ENCODE measurements around the gene SLAMF6. TPM values are rescaled to one million over a fixed set of nuclear protein-coding genes. Genes with fewer than 3 reads are reported as not detected.

The SLAMF6 gene
- polyA plus RNA-seq, 3 donors, result 0.22 to 0.73 (median 0.48) TPM

DNA sequence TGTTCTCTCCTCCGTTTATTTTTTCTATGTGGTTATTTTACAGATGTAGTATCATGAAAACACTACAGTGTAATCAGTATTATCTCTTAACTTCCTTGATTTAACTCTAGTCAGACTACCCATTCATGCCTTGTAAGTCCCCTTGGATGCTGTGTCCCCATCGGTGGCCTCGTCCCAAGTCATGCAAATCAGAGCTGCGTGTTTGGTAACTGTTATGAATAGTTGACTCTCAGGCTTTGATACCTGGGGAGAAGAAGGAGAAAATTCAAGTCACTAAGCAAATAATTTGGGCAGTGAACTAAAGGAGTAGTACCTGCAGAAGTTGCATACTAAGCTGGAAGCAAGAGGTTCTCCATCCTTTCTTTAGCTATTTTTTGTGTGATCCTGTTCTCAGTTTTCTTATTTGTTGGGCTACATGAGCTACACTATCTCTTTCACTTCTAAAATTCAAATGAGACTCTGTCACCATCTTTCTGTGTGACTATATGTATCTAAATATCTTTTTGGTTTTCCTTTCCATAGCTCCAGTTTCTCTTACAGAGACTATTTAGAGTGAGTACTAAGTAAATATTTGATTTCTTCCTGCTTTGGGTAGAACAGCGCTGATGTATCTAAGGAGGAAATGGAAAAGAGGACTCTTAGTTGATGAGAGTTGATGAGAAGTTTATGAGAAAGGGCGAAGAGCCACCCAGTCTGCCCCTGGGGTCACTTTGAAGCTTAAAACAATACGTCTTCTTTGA lies 71.8 kb downstream of the SLAMF6 start:
- no peak overlapping the region for H3K27ac ChIP-seq (ENCODE audit: low read depth, low read length)
- WGBS, 3 donors, result 63 to 84% (median 72%) methylated on average over 7 of the region's 7 CpGs

DNA sequence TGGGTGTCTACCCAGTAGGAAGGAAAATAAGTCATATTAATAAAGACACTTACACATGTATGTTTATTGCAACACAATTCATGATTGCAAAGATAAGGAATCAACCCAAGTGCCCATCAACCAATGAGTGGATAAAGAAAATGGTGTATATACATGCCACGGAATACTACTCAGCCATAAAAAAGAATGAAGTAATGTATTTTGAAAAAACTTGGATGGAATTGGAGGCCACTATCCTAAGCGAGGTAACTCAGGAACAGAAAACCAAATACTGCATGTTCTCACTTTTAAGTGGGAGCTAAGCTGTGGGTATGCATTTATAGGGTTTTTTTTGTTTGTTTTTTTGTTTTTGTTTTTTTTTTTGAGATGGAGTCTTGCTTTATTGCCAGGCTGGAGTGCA lies 73.6 kb downstream of the SLAMF6 start:
- no peak overlapping the region for H3K27ac ChIP-seq (ENCODE audit: low read depth, low read length)
- WGBS, 3 donors, result 90 to 93% (median 93%) methylated on average over 2 of the region's 2 CpGs

DNA sequence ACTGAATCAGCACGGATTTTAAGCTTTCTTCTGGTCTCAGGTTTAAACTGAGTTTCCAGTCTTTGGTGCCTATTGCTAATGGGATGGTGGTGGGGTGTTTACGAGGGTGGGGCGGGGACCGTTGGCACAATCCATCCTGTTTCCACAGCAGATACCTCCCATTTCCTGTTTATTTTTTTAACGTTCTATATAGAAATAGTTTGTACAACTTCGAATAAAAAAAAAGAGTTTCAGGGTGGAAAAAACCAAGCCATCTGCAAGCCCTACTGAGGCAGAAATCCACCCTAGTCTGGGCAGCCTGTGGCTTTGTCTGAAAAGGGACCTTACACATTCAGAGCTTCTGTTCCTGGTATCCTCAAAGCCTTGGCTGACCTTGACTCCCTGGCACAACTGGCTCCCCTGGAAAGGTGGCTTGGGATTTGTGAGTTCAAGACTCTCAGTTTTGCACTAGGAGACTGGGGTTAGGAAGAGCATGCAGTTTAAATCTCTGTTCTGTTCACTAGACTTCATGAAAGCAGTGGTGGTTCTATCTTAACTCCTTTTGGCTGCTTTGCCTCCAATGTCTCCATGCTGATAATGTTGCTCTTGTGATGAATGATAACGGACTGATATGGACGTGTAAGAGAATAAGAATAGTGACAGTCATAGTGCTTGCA lies 76.0 kb downstream of the SLAMF6 start:
- H3K27ac ChIP-seq (ENCODE audit: low read depth, low read length), result no peak overlapping the region
- WGBS, 3 donors, result 44 to 68% (median 45%) methylated on average over 8 of the region's 8 CpGs

DNA sequence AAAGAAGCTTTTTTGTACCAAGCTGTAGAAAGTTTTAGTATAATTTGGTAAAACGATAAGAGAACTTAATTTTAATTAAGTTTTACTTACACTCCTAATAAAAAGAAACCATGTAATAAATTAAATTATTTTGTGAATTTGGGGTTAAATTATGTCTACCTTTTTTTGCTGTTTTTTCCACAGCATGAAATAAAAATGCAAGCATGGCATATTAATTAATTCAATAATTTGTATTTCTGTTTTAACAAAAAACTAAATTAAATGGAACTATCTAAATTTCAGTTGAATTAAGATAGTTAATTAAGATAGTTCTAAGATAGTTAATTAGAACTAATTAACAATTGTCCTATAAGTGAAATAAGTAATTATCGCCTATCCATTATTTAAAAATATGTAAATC lies 83.3 kb downstream of the SLAMF6 start:
- no peak overlapping the region for H3K27ac ChIP-seq (ENCODE audit: low read depth, low read length)
- 48 to 69% (median 68%) methylated on average over 2 of the region's 2 CpGs for WGBS, 3 donors

DNA sequence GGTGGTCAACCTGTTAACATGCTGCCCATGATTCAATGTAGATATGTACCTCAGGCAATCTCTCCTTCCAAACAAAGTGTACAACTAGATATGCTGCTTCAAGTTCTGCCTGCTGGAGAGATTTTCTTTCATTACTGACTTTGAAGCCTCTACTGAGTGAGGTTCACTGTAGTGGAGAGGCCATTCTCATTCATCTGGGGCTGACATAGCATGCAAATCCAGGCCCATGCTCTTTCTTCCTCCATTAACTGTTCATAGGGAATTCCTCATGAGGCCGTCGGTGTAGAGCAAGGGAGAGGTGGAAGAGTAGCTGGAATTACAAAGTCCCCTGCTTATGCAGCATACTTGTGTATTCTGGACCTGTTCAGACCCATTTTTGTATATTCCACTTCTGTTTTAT lies 84.1 kb downstream of the SLAMF6 start:
- WGBS, 3 donors, result 89 to 96% (median 93%) methylated on average over 2 of the region's 2 CpGs

DNA sequence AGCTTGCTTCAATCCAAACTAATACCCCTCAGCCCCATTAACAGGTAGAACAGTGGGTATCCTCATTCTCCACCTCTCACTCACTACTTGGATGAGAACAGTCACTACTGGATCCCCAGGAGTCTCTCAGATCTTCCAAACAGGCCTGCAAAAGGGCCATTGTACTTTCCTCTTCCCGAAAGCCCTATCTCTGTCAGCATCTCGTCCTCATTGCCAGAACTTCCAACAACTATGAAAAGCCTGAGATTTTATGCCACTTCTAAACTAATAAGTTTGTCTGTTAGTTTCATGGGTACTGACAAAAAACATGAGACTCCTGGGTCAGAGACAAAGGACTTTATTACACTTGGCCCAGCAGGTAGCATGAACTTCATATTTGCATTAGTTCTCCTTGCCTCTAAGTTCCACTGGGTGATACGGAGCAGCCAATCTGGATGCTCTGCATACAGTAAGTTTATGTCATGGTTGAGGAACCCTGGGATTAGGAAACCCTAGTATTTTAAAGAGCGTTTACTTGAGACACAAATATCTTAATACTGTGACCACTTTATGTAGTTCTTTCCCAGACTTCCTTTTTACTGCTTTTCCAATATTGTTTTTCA lies 84.6 kb downstream of the SLAMF6 start:
- WGBS, 3 donors, result 79 to 95% (median 83%) methylated on average over 4 of the region's 4 CpGs

More for the DNA sequence above, 84.1 kb downstream of the SLAMF6 start:
- no peak overlapping the region for H3K27ac ChIP-seq (ENCODE audit: low read depth, low read length)

DNA sequence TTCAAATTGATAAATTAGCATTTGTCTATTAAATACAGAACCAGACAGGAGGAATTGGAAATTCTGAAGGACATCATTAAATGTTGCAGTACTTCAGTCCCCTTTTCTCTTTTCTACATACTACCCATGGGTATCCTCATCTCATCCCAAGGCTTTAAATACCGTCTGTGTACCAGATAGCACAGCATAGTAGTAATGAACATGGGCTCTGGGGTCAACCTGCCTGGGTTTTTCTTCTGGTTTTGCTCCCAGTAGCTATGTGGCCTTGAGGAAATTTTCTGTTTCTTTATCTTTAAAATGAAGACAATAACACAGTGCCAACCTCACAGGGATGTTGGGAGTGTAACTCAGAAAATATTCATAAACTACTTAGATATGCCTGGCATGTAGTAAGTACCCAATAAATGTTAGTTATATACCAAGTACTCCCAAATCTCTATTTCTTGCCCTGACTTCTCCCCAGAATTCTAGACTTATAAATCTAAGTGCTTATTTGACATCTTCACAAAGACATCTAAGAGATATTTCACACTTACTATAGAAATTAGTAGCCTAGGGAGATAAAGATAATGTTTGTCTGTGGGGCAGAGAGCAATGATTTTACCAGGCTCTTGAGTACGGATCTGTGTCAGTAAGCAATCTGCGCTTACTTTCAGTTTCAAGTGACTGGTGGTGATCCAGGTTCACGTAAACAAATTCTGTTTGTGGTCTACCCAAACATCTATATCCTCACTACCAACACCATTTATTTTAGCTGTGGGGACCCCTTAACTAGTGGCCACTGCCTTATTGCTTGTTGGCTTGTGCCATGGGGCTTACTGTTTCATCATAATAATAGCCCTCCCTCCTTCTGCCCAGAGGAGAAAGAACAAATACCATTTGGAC lies 85.4 kb downstream of the SLAMF6 start:
- 61 to 70% (median 62%) methylated on average over 4 of the region's 4 CpGs for WGBS, 3 donors

More for the DNA sequence above, 84.6 kb downstream of the SLAMF6 start:
- no peak overlapping the region for H3K27ac ChIP-seq (ENCODE audit: low read depth, low read length)

DNA sequence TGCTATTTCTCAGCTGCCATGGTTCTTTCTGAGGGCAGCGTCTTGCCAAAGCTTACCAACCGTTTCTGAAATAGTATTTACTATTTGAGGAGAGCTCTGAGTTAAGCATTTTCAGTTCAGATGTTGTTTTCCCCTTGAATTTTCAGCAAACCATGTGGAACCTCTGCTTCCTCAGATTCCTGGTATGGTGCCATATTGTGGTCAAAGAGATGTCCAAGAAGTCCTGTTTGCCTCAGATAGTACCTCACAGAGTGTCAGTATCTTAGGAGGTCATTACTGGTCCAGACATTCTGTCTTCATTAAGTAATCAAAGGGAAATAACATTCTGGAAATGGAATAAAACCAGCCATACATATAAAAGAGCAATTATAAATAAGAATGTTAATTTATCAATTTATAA lies 86.1 kb downstream of the SLAMF6 start:
- H3K27ac ChIP-seq (ENCODE audit: low read depth, low read length), result no peak overlapping the region
- 47 to 89% (median 55%) methylated on average over 2 of the region's 2 CpGs for WGBS, 3 donors

More for the DNA sequence above, 85.4 kb downstream of the SLAMF6 start:
- H3K27ac ChIP-seq (ENCODE audit: low read depth, low read length), result no peak overlapping the region

Other genes with a start within 250 kb of the SLAMF6 start
- gene PEX19, start 238.1 kb downstream of the SLAMF6 start, polyA plus RNA-seq, result 100 to 1,000 TPM in 1 of 3 donors, 10 to 100 TPM in 2; 24.7 to 135 (median 56.0) TPM
- 10 to 100 TPM; 47.4 to 86.6 (median 75.8) TPM for gene COPA, start 180.0 kb downstream of the SLAMF6 start, polyA plus RNA-seq
- gene NCSTN, start 179.9 kb downstream of the SLAMF6 start, polyA plus RNA-seq, result 10 to 100 TPM; 31.7 to 63.2 (median 45.5) TPM
- gene NHLH1, start 156.2 kb downstream of the SLAMF6 start, polyA plus RNA-seq, result under 1 TPM in 2 of 3 donors, not detected in 1; 0.07 to 0.21 TPM
- gene VANGL2, start 122.7 kb downstream of the SLAMF6 start, polyA plus RNA-seq, result 1 to 10 TPM in 2 of 3 donors, under 1 TPM in 1; 0.58 to 1.9 (median 1.2) TPM
- gene CD84, start 56.2 kb upstream of the SLAMF6 start, polyA plus RNA-seq, result 1 to 10 TPM in 2 of 3 donors, under 1 TPM in 1; 0.40 to 1.4 (median 1.0) TPM
- 1 to 10 TPM in 1 of 3 donors, under 1 TPM in 1, not detected in 1; 0.12 to 3.6 TPM for gene SLAMF1, start 123.8 kb upstream of the SLAMF6 start, polyA plus RNA-seq
- gene CD48, start 188.6 kb upstream of the SLAMF6 start, polyA plus RNA-seq, result 10 to 100 TPM in 1 of 3 donors, 1 to 10 TPM in 2; 3.3 to 12.7 (median 3.7) TPM
- gene SLAMF7, start 216.0 kb upstream of the SLAMF6 start, polyA plus RNA-seq, result under 1 TPM; 0.34 to 0.65 (median 0.35) TPM